GM12878 (cell line): ENCODE results near the gene LRP1B. TPM values are rescaled to one million over a fixed set of nuclear protein-coding genes. Genes with fewer than 3 reads are reported as not detected.

Experiments used
- ATAC-seq: fragments of 200-7000 bp; cut with Tn5 transposase; 3 replicates; pipeline ENCODE4 v1.9.1; 2020; ENCODE audit warnings: mild to moderate bottlenecking, moderate library complexity
- BruUV-seq: library from RNA; stranded (reverse); fragments of 400-500 nt; replicated peaks from 2 replicates; lab custom pipeline; 2021; lab: Mats Ljungman, UMichigan
- CTCF ChIA-PET: fragments of 300-600 bp; sonication (Branson Sonifier 250); formaldehyde crosslinking; extraction: SDS; loops from one replicate; lab custom pipeline; 2021; ENCODE audit warnings: inconsistent platforms; lab: Yijun Ruan, JAX
- POLR2A ChIA-PET: fragments of 350-600 bp; formaldehyde crosslinking; extraction: SDS; loops from one replicate; lab custom pipeline; 2021; ENCODE audit warnings: inconsistent platforms; lab: Charles Lee
- RAD21 ChIA-PET: fragments of 300-600 bp; sonication (Branson Sonifier 250); formaldehyde crosslinking; loops from one replicate; lab custom pipeline; 2023; ENCODE audit warnings: antibody characterized with exemption; ENCODE audit not compliant: unreplicated experiment; lab: Charles Lee
- SMC1A ChIA-PET: fragments of 300-600 bp; sonication (Branson Sonifier 250); formaldehyde crosslinking; loops from one replicate; lab custom pipeline; 2023; ENCODE audit not compliant: unreplicated experiment, uncharacterized antibody; lab: Charles Lee
- DNase-seq: peaks from one replicate; pipeline ENCODE4 v3.0.0-alpha.2; 2011; ENCODE audit warnings: low read depth, low spot score
- FAIRE-seq: peaks from 3 replicates; lab custom pipeline; 2011; peaks lifted over from hg19 to GRCh38; lab: Jason Lieb, UNC
- H2AFZ ChIP-seq: 2 replicates; pipeline ENCODE4 v1.6.0; 2011; ENCODE audit warnings: low read depth, low read length, control low read depth; ENCODE audit not compliant: control insufficient read depth
- H3K27ac ChIP-seq: 2 replicates; pipeline ENCODE4 v1.5.1; 2011; ENCODE audit warnings: control low read depth; ENCODE audit not compliant: control insufficient read depth, insufficient read depth
- H3K27me3 ChIP-seq, 2 experiments: replicated peaks in 1 of 2; 2 replicates each; pipeline versions ENCODE4 v1.6.0 to v1.6.1; 2011; ENCODE audit warnings: low read length in 1 of 2; ENCODE audit not compliant: control insufficient read depth in 2 of 2, insufficient read depth in 2 of 2
- H3K36me3 ChIP-seq, 2 experiments: 2 replicates each; pipeline ENCODE4 v1.5.1; 2011; ENCODE audit warnings: low read length in 1 of 2; ENCODE audit not compliant: control insufficient read depth in 2 of 2, insufficient read depth in 2 of 2
- H3K4me1 ChIP-seq: 2 replicates; pipeline ENCODE4 v1.6.1; 2011; ENCODE audit warnings: mild to moderate bottlenecking, low read length, moderate library complexity, mixed read lengths; ENCODE audit not compliant: control insufficient read depth, insufficient read depth
- H3K4me2 ChIP-seq: 2 replicates; pipeline ENCODE4 v1.6.0; 2011; ENCODE audit warnings: control low read depth; ENCODE audit not compliant: control insufficient read depth, insufficient read depth
- H3K4me3 ChIP-seq: fragments of 200-600 bp; sonication (generic); 2 replicates; pipeline ENCODE4 v1.5.1; 2016
- H3K79me2 ChIP-seq: 2 replicates; pipeline ENCODE4 v1.6.0; 2011; ENCODE audit warnings: low read length; ENCODE audit not compliant: control insufficient read depth, insufficient read depth
- H3K9ac ChIP-seq: 2 replicates; pipeline ENCODE4 v1.8.0; 2011; ENCODE audit warnings: low read length, control low read depth, mixed read lengths; ENCODE audit not compliant: control insufficient read depth, insufficient read depth
- H3K9me3 ChIP-seq: replicated peaks from 3 replicates; pipeline ENCODE4 v1.5.1; 2011; ENCODE audit warnings: mild to moderate bottlenecking, low read length; ENCODE audit not compliant: control insufficient read depth, insufficient read depth
- H4K20me1 ChIP-seq: 2 replicates; pipeline ENCODE4 v1.6.0; 2011; ENCODE audit not compliant: control insufficient read depth, insufficient read depth
- BCL11A ChIP-seq: IDR thresholded peaks from 2 replicates; pipeline ENCODE4 v1.6.1; 2011; ENCODE audit warnings: low read depth, low read length
- BRCA1 ChIP-seq: IDR thresholded peaks from 2 replicates; pipeline ENCODE4 v1.6.1; 2011; ENCODE audit warnings: low read depth, low read length, improper control_type of control experiment
- CUX1 ChIP-seq: IDR thresholded peaks from 2 replicates; pipeline ENCODE4 v1.6.1; 2012; ENCODE audit warnings: improper control_type of control experiment, low read depth, low read length; ENCODE audit not compliant: insufficient replicate concordance
- E2F4 ChIP-seq: IDR thresholded peaks from 2 replicates; pipeline ENCODE4 v1.6.1; 2012; ENCODE audit warnings: low read depth, low read length, improper control_type of control experiment
- EGR1 ChIP-seq, 2 experiments: IDR thresholded peaks; 1 replicate in 1 of 2; 2 replicates in 1 of 2; pipeline ENCODE4 v1.6.1; 2011 to 2012; ENCODE audit warnings: low read depth in 2 of 2, low read length in 2 of 2, borderline replicate concordance in 1 of 2, mild to moderate bottlenecking in 1 of 2, moderate library complexity in 1 of 2
- KAT2A ChIP-seq: conservative IDR thresholded peaks from 2 replicates; pipeline ENCODE4 v1.6.1; 2011; ENCODE audit warnings: low read depth, low read length; ENCODE audit not compliant: control insufficient read depth
- YY1 ChIP-seq: IDR thresholded peaks from 2 replicates; pipeline ENCODE4 v1.6.1; 2011; ENCODE audit warnings: low read depth, mild to moderate bottlenecking, low read length
- ZBTB4 ChIP-seq: fragments of 450-650 bp; formaldehyde crosslinking; IDR thresholded peaks from 2 replicates; pipeline ENCODE4 v1.4.0; 2022; ENCODE audit warnings: mild to moderate bottlenecking, moderate library complexity
- WGBS: methylation state at CpG from one replicate; pipeline ENCODE4 v1.1.6; 2016; ENCODE audit warnings: low lambda C conversion rate; ENCODE audit not compliant: insufficient replicate concordance, insufficient coverage; ENCODE audit errors: missing lambda C conversion rate; 5-methylcytosine and 5-hydroxymethylcytosine counted together
- in situ Hi-C: fragments of 300-500 bp; cut with MboI; formaldehyde crosslinking; loops from 9 replicates; pipeline ENCODE4 v1.14.3; 2018; ENCODE audit warnings: mixed read lengths
- intact Hi-C: fragments of 100-400 bp; cut with micrococcal nuclease; formaldehyde crosslinking; loops from one replicate; pipeline ENCODE4 v1.14.2; 2022; ENCODE audit not compliant: unreplicated experiment
- polyA plus RNA-seq, 11 experiments: library from polyadenylated mRNA; depleted of rRNA in 4 of 11; unstranded in 6 of 11; stranded (reverse) in 5 of 11; fragments of >200 nt; fragmentation: Nextera tagmentation in 4 of 11; fragmentation: Illumina TruSeq in 1 of 11; extraction: Ambion mirVana in 4 of 11; extraction: Trizol in 1 of 11; gene quantifications; 1 replicate in 1 of 11; 2 replicates in 10 of 11; pipeline versions ENCODE4 v1.2.1 to v1.2.3, GENCODE V29; 2011 to 2016; ENCODE audit warnings: inconsistent platforms in 2 of 11, missing spikeins in 2 of 11, low read depth in 1 of 11
- total RNA-seq, 4 experiments: library from RNA; depleted of rRNA in 3 of 4; stranded (reverse); fragments of >200 nt in 3 of 4; fragmentation: Illumina TruSeq in 1 of 4; extraction: Trizol in 1 of 4; gene quantifications; 2 replicates each; pipeline versions ENCODE4 v1.2.1 to v1.2.3, GENCODE V29; 2013 to 2021

The LRP1B gene
- total and polyA plus RNA-seq, 10 of the 15 experiments (the other 5 are each of a cell fraction or from before 2014, with no cell fraction given), result under 0.01 to 0.06 (median 0.03) TPM; not detected in 5

GRCh38 chr2:140627885-140628284, 1502.9 kb downstream of the LRP1B start:
- BruUV-seq, result no TSS peak
- in situ Hi-C loops, result no loop called here
- ATAC-seq, result no peak
- intact Hi-C loops, result no loop called here
- Histone ChIP-seq H3K4me1 (no peaks in the 10 kb centered on the region), H3K27ac (no peak overlapping the region), H4K20me1 (no peaks in the 10 kb centered on the region), H3K4me3 (no peak overlapping the region), H3K9ac (no peak overlapping the region), H3K9me3 (no peaks in the 10 kb centered on the region), H3K36me3 (no peaks in the 10 kb centered on the region), H3K79me2 (no peaks in the 10 kb centered on the region), H3K4me2 (no peak overlapping the region), H2AFZ (no peak overlapping the region), H3K27me3 (no peaks in the 10 kb centered on the region)
- WGBS, result 57% methylated on average over 4 of the region's 4 CpGs
- RAD21 ChIA-PET, result no interaction called here
- CTCF ChIA-PET, result no interaction called here
- SMC1A ChIA-PET, result no interaction called here
- DNase-seq, result no peak
- POLR2A ChIA-PET, result no interaction called here
- no peak for FAIRE-seq
- no peak for TF ChIP-seq E2F4
- no peak for TF ChIP-seq BCL11A
- no peak for TF ChIP-seq BRCA1
- no peak for TF ChIP-seq KAT2A
- TF ChIP-seq YY1, result no peak
- no peak for TF ChIP-seq ZBTB4
- no peak for TF ChIP-seq CUX1
- TF ChIP-seq EGR1 (IDR thresholded peaks at IDR 0.05; ENCODE audit: borderline replicate concordance in 1 of 2, low read depth in 2 of 2, low read length in 2 of 2), result no peak
